ENCODE results near the gene VPS39. TPM values are rescaled to one million over a fixed set of nuclear protein-coding genes. Genes with fewer than 3 reads are reported as not detected.

Gene VPS39
- polyA plus RNA-seq, 1 donor (not counting 4 experiments of a cell fraction or from before 2014, with no cell fraction given), result 29.7 TPM

GRCh38 chr15:42194513-42194912 is 13.6 kb downstream of the VPS39 start:
- Histone ChIP-seq H3K27me3 (ENCODE audit: control insufficient read depth, extremely low read depth, insufficient read depth, low read length) (no peaks in the 10 kb centered on the region), H3K4me1 (ENCODE audit: control insufficient read depth, extremely low read depth, insufficient read depth, low read length) (no peaks in the 10 kb centered on the region), H3K4me2 (ENCODE audit: control insufficient read depth, extremely low read depth, insufficient read depth, low read depth, low read length) (no peak overlapping the region), H3K9me3 (ENCODE audit: control insufficient read depth, low read depth, low read length) (no peaks in the 10 kb centered on the region), H3K4me3 (ENCODE audit: control insufficient read depth in 2 of 3, extremely low read depth in 1 of 3, insufficient read depth in 2 of 3, low read depth in 1 of 3, low read length in 3 of 3) (no peak overlapping the region), H3K79me2 (ENCODE audit: control insufficient read depth, insufficient read depth, low read length) (peaks cover 3% of the 10 kb centered on the region), H3K9ac (ENCODE audit: control insufficient read depth, extremely low read depth, insufficient read depth, low read length) (no peak overlapping the region), H3K9me1 (ENCODE audit: control insufficient read depth, extremely low read depth, insufficient read depth, low read length) (no peaks in the 10 kb centered on the region), H4K20me1 (ENCODE audit: control insufficient read depth, extremely low read depth, insufficient read depth, low read length) (no peaks in the 10 kb centered on the region), H3K36me3 (ENCODE audit: control insufficient read depth in 2 of 2, extremely low read depth in 1 of 2, insufficient read depth in 2 of 2, low read length in 2 of 2) (peaks cover 11 to 13% of the 10 kb centered on the region in 2 experiments), H2AFZ (ENCODE audit: control insufficient read depth, low read length) (no peak overlapping the region), H3K27ac (ENCODE audit: control insufficient read depth, insufficient read depth, low read length) (no peak overlapping the region)
- no peak for DNase-seq (ENCODE audit: low read depth, low spot score)
- FAIRE-seq, result no peak
- dilution Hi-C loops (cut with MboI; ENCODE audit: extremely low pct_ligation_motif_present, low sequenced_read_pairs), result no loop called here
- TF ChIP-seq EZH2 (IDR thresholded peaks at IDR 0.05; ENCODE audit: low read length), result no peak
- TF ChIP-seq CTCF (optimal IDR thresholded peaks at IDR 0.05 in 1 of 3, IDR thresholded peaks at IDR 0.05 in 1 of 3, conservative IDR thresholded peaks at IDR 0.05 in 1 of 3; ENCODE audit: extremely low read depth in 1 of 3, insufficient read depth in 2 of 3, low read length in 3 of 3), result no peak

- TF ChIP-seq CTCF (optimal IDR thresholded peaks at IDR 0.05 in 1 of 3, IDR thresholded peaks at IDR 0.05 in 1 of 3, conservative IDR thresholded peaks at IDR 0.05 in 1 of 3; ENCODE audit: extremely low read depth in 1 of 3, insufficient read depth in 2 of 3, low read length in 3 of 3) (no peak), EZH2 (IDR thresholded peaks at IDR 0.05; ENCODE audit: low read length) (no peak)
- Histone ChIP-seq H3K4me1 (ENCODE audit: control insufficient read depth, extremely low read depth, insufficient read depth, low read length) (no peaks in the 10 kb centered on the region), H3K4me2 (ENCODE audit: control insufficient read depth, extremely low read depth, insufficient read depth, low read depth, low read length) (no peak overlapping the region), H4K20me1 (ENCODE audit: control insufficient read depth, extremely low read depth, insufficient read depth, low read length) (no peaks in the 10 kb centered on the region), H3K9ac (ENCODE audit: control insufficient read depth, extremely low read depth, insufficient read depth, low read length) (no peak overlapping the region), H3K27ac (ENCODE audit: control insufficient read depth, insufficient read depth, low read length) (no peak overlapping the region), H3K36me3 (ENCODE audit: control insufficient read depth in 2 of 2, extremely low read depth in 1 of 2, insufficient read depth in 2 of 2, low read length in 2 of 2) (peaks cover 11 to 13% of the 10 kb centered on the region in 2 experiments), H3K9me3 (ENCODE audit: control insufficient read depth, low read depth, low read length) (no peaks in the 10 kb centered on the region), H3K4me3 (ENCODE audit: control insufficient read depth in 2 of 3, extremely low read depth in 1 of 3, insufficient read depth in 2 of 3, low read depth in 1 of 3, low read length in 3 of 3) (no peak overlapping the region), H3K9me1 (ENCODE audit: control insufficient read depth, extremely low read depth, insufficient read depth, low read length) (no peaks in the 10 kb centered on the region), H3K79me2 (ENCODE audit: control insufficient read depth, insufficient read depth, low read length) (peaks cover 3% of the 10 kb centered on the region), H2AFZ (ENCODE audit: control insufficient read depth, low read length) (no peak overlapping the region), H3K27me3 (ENCODE audit: control insufficient read depth, extremely low read depth, insufficient read depth, low read length) (no peaks in the 10 kb centered on the region)
- dilution Hi-C loops (cut with MboI; ENCODE audit: extremely low pct_ligation_motif_present, low sequenced_read_pairs), result no loop called here
- no peak for FAIRE-seq
- no peak for DNase-seq (ENCODE audit: low read depth, low spot score)
Observed at GRCh38 chr15:42193383-42193782, 14.7 kb downstream of the VPS39 start.
